ENCODE measurements around the gene CCDC106. TPM values are rescaled to one million over a fixed set of nuclear protein-coding genes. Genes with fewer than 3 reads are reported as not detected.

Gene CCDC106
- total RNA-seq, 2 experiments from 2014 or later = 29.0 to 30.1 TPM

DNA sequence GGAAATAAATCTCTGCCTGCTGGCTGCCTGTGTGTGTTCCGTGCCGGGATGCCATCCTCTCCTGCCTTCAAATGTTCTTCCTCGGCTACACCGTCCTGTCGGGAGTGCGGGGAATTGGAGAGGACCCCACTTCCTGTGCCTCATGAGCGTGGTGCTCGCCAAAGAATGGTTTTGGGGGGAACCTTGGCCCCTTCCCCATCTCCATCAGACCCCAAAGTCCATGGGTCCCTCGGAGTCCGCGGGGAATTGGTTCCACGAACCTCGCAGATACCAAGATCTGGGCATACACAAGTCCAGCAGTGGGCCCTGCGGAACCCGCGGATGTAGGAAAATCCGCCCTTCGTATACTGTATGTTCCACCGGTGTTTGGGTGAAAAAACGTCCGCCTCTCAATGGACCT is 44.9 kb upstream of the CCDC106 start:
- Histone ChIP-seq H3K9me3 (ENCODE audit: low read length) (no peaks in the 10 kb centered on the region), H3K4me2 (ENCODE audit: low read length) (no peak overlapping the region), H3K79me2 (ENCODE audit: insufficient read depth, low read depth, low read length) (peaks cover 16% of the 10 kb centered on the region), H3K9me2 (ENCODE audit: insufficient read depth, low read length) (no peaks in the 10 kb centered on the region), H4K20me1 (ENCODE audit: insufficient read depth, low read length) (no peaks in the 10 kb centered on the region), H3K36me3 (ENCODE audit: insufficient read depth, low read length) (peaks cover 11% of the 10 kb centered on the region; the same call in 1 of the 2 replicates), H3K4me3 (ENCODE audit: low read depth, low read length, poor library complexity, severe bottlenecking) (no peak overlapping the region), H2AFZ (ENCODE audit: low read length) (no peak overlapping the region), H3K4me1 (ENCODE audit: insufficient read depth, low read length, poor library complexity, severe bottlenecking) (peaks cover 44% of the 10 kb centered on the region), H3K27ac (ENCODE audit: low read depth, low read length, poor library complexity, severe bottlenecking) (no peak overlapping the region)
- ChIA-PET CTCF (ENCODE audit: unreplicated experiment) (no interaction called here), POLR2A (no interaction called here)
- TF ChIP-seq, protein P1, sequence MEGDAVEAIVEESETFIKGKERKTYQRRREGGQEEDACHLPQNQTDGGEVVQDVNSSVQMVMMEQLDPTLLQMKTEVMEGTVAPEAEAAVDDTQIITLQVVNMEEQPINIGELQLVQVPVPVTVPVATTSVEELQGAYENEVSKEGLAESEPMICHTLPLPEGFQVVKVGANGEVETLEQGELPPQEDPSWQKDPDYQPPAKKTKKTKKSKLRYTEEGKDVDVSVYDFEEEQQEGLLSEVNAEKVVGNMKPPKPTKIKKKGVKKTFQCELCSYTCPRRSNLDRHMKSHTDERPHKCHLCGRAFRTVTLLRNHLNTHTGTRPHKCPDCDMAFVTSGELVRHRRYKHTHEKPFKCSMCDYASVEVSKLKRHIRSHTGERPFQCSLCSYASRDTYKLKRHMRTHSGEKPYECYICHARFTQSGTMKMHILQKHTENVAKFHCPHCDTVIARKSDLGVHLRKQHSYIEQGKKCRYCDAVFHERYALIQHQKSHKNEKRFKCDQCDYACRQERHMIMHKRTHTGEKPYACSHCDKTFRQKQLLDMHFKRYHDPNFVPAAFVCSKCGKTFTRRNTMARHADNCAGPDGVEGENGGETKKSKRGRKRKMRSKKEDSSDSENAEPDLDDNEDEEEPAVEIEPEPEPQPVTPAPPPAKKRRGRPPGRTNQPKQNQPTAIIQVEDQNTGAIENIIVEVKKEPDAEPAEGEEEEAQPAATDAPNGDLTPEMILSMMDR (conservative IDR thresholded peaks at IDR 0.05; ENCODE audit: low read length) = no peak
- no peak for TF ChIP-seq EZH2phosphoT487 (IDR thresholded peaks at IDR 0.05; ENCODE audit: borderline replicate concordance, low read depth, low read length)
- no peak for DNase-seq (ENCODE audit: low spot score)
- intact Hi-C loops (cut with micrococcal nuclease; ENCODE audit: unreplicated experiment) = no loop called here
- BruUV-seq (replicated peaks) = no TSS peak

DNA sequence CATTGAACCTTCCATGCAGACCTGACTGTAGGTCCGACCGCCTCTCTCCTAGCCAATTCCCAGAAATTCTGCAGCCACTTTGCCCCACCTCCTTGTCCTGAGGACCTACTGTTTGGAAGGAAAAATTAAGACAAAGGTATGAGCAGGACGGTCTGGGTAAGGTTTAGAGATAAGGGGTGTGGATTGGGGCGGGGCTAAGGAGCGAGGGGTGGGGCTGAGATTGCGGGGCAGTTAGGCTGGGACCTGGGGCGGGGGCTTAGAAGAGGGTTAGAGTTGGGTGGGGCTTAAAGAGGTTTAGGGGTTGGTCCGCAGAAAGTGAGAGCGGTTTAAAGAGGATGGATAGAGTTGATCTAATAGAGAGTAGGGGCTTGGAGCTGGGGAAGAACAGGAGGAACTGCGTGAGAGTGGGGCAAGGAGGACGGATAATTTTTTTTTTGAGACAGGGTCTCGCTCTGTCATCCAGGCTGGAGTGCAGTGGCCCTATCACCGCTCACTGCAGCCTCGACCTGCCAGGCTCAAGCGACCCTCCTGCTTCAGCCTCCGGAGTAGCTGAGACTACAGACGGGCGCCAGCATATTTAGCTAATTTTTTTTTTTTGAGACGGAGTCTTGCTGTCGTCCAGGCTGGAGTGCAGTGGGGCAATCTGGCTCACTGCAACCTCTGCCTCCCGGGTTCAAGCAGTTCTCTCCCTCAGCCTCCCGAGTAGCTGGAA is 44.3 kb upstream of the CCDC106 start:
- intact Hi-C loops (cut with micrococcal nuclease; ENCODE audit: unreplicated experiment) = no loop called here
- peaks cover 19% of the 10 kb centered on the region for H3K79me2 ChIP-seq (ENCODE audit: insufficient read depth, low read depth, low read length)
- BruUV-seq (replicated peaks) = no TSS peak
- peak overlapping the region; percentile 95 for H3K4me3 ChIP-seq (ENCODE audit: low read depth, low read length, poor library complexity, severe bottlenecking)
- no peak for DNase-seq (ENCODE audit: low spot score)
- no peak for TF ChIP-seq EZH2phosphoT487 (IDR thresholded peaks at IDR 0.05; ENCODE audit: borderline replicate concordance, low read depth, low read length)
- TF ChIP-seq, protein P1 (conservative IDR thresholded peaks at IDR 0.05; ENCODE audit: low read length) = no peak
- H3K4me2 ChIP-seq (ENCODE audit: low read length) = peak overlapping the region; percentile 99
- H3K36me3 ChIP-seq (ENCODE audit: insufficient read depth, low read length) = peaks cover 13% of the 10 kb centered on the region; the same call in 1 of the 2 replicates
- no peak overlapping the region for H2AFZ ChIP-seq (ENCODE audit: low read length)
- H3K9me3 ChIP-seq (ENCODE audit: low read length) = no peaks in the 10 kb centered on the region
- CTCF ChIA-PET (ENCODE audit: unreplicated experiment) = no interaction called here
- peak overlapping the region; percentile 97 for H3K27ac ChIP-seq (ENCODE audit: low read depth, low read length, poor library complexity, severe bottlenecking)
- POLR2A ChIA-PET = interaction anchor here (0.6 to 0.7 kb wide), 3 partner anchors 142 to 589 kb away, joined by 3 read pairs; no protein-coding TSS in a partner anchor
- H4K20me1 ChIP-seq (ENCODE audit: insufficient read depth, low read length) = no peaks in the 10 kb centered on the region
- no peaks in the 10 kb centered on the region for H3K9me2 ChIP-seq (ENCODE audit: insufficient read depth, low read length)
- peaks cover 38% of the 10 kb centered on the region for H3K4me1 ChIP-seq (ENCODE audit: insufficient read depth, low read length, poor library complexity, severe bottlenecking)

GRCh38 chr19:55605207-55605636 is 42.8 kb upstream of the CCDC106 start:
- intact Hi-C loops (cut with micrococcal nuclease; ENCODE audit: unreplicated experiment) = no loop called here
- TF ChIP-seq, protein P1 (conservative IDR thresholded peaks at IDR 0.05; ENCODE audit: low read length) = no peak
- TF ChIP-seq EZH2phosphoT487 (IDR thresholded peaks at IDR 0.05; ENCODE audit: borderline replicate concordance, low read depth, low read length) = no peak
- Histone ChIP-seq H3K4me3 (ENCODE audit: low read depth, low read length, poor library complexity, severe bottlenecking) (peak overlapping the region; percentile 95), H2AFZ (ENCODE audit: low read length) (peak overlapping the region; percentile 54; the same call in 1 of the 2 replicates), H4K20me1 (ENCODE audit: insufficient read depth, low read length) (no peaks in the 10 kb centered on the region), H3K79me2 (ENCODE audit: insufficient read depth, low read depth, low read length) (peaks cover 20% of the 10 kb centered on the region), H3K9me2 (ENCODE audit: insufficient read depth, low read length) (no peaks in the 10 kb centered on the region), H3K4me2 (ENCODE audit: low read length) (peak overlapping the region; percentile 99), H3K4me1 (ENCODE audit: insufficient read depth, low read length, poor library complexity, severe bottlenecking) (peaks cover 37% of the 10 kb centered on the region), H3K27ac (ENCODE audit: low read depth, low read length, poor library complexity, severe bottlenecking) (peak overlapping the region; percentile 97), H3K9me3 (ENCODE audit: low read length) (no peaks in the 10 kb centered on the region), H3K36me3 (ENCODE audit: insufficient read depth, low read length) (peaks cover 27% of the 10 kb centered on the region)
- CTCF ChIA-PET (ENCODE audit: unreplicated experiment) = no interaction called here
- BruUV-seq (replicated peaks) = no TSS peak
- POLR2A ChIA-PET = no interaction called here
- peak; percentile 98 for DNase-seq (ENCODE audit: low spot score)

Measured in OCI-LY7 (cell line).